ENCODE measurements around the gene TRDN. TPM values are rescaled to one million over a fixed set of nuclear protein-coding genes. Genes with fewer than 3 reads are reported as not detected.

TRDN gene
- total RNA-seq, 1 experiment from 2014 or later: 10.4 TPM

- Histone ChIP-seq H2BK20ac (ENCODE audit: low read depth, low read length, poor library complexity, severe bottlenecking) (no peak overlapping the region), H4K5ac (ENCODE audit: insufficient read length, low read depth, low read length) (no peak overlapping the region), H4K8ac (replicated peaks; ENCODE audit: insufficient read length, low read depth, low read length) (no peak overlapping the region), H3K4me1 (ENCODE audit: insufficient read depth, low read length) (no peaks in the 10 kb centered on the region; the same call in 1 of the 2 replicates), H3K9ac (ENCODE audit: extremely low read depth, insufficient read length, low read length) (no peak overlapping the region), H3K79me1 (ENCODE audit: insufficient read depth, low read depth, low read length, poor library complexity, severe bottlenecking) (no peaks in the 10 kb centered on the region), H3K56ac (ENCODE audit: insufficient read length, low read depth, low read length) (no peak overlapping the region), H3K14ac (ENCODE audit: insufficient read depth, low read length) (no peak overlapping the region), H2BK12ac (ENCODE audit: insufficient read length, low read depth, low read length) (no peak overlapping the region), H2AK5ac (ENCODE audit: insufficient read length, low read length) (no peak overlapping the region), H3K79me2 (ENCODE audit: insufficient read depth, low read length) (no peaks in the 10 kb centered on the region), H4K20me1 (ENCODE audit: control insufficient read depth, insufficient read depth, insufficient read length) (no peaks in the 10 kb centered on the region), H2BK15ac (ENCODE audit: low read depth, low read length) (no peak overlapping the region), H3K4me2 (ENCODE audit: insufficient read depth, insufficient read length, low read length) (no peak overlapping the region), H3K18ac (ENCODE audit: insufficient read length, low read depth, low read length) (no peak overlapping the region), H3K9me3 (ENCODE audit: control insufficient read depth, low read depth, low read length) (no peaks in the 10 kb centered on the region), H3K4ac (ENCODE audit: low read depth, low read length) (no peak overlapping the region), H3K27ac (ENCODE audit: insufficient read length, low read depth, low read length) (no peak overlapping the region), H3K23me2 (ENCODE audit: insufficient read length, low read depth, low read length, poor library complexity, severe bottlenecking) (no peaks in the 10 kb centered on the region), H2BK5ac (ENCODE audit: insufficient read length, low read length) (no peak overlapping the region), H2BK120ac (ENCODE audit: low read depth, low read length, poor library complexity, severe bottlenecking) (no peak overlapping the region), H2AFZ (ENCODE audit: low read length) (no peak overlapping the region), H3T11ph (ENCODE audit: low read length) (no peak overlapping the region), H3K27me3 (ENCODE audit: insufficient read depth, low read length) (no peaks in the 10 kb centered on the region), H3K23ac (ENCODE audit: insufficient read length, low read depth, low read length) (no peak overlapping the region), H4K91ac (ENCODE audit: insufficient read length, low read depth, low read length) (no peak overlapping the region)
- Mint-ChIP-seq H3K9me3 (no peaks in the 10 kb centered on the region; a peak in 1 of 5 replicates), H3K27ac (no peak overlapping the region), H3K36me3 (ENCODE audit: insufficient read depth in 1 of 3, low read depth in 3 of 3) (no peaks in the 10 kb centered on the region), H3K4me3 (no peak overlapping the region), H3K4me1 (peaks cover 10 to 15% of the 10 kb centered on the region in 2 experiments), H3K27me3 (ENCODE audit: low read depth) (no peaks in the 10 kb centered on the region)
- TF ChIP-seq CTCF (conservative IDR thresholded peaks at IDR 0.05): no peak
- no peak for DNase-seq
- WGBS (ENCODE audit: extremely low coverage, insufficient read length, low lambda C conversion rate): no CpG with 5 or more reads among the region's 2 CpGs
Measured at GRCh38 chr6:123210645-123211044, 426.1 kb downstream of the TRDN start.
